ENCODE data around the gene MRPS26. TPM values are rescaled to one million over a fixed set of nuclear protein-coding genes. Genes with fewer than 3 reads are reported as not detected.
"Not testable (repeated sequence)": the region's sequence is repeated elsewhere in the genome, so short reads cannot be mapped to it uniquely, and the experiment has no call there.

Gene MRPS26
- total RNA-seq, 1 donor from 2014 or later, result 52.3 TPM

GRCh38 chr20:3059489-3059888, 13.6 kb downstream of the MRPS26 start:
- Histone ChIP-seq H3K4me1 (no peaks in the 10 kb centered on the region), H3K36me3 (no peaks in the 10 kb centered on the region), H3K9me3 (no peaks in the 10 kb centered on the region), H3K4me3 (no peak overlapping the region), H3K27ac (no peak overlapping the region), H3K27me3 (no peaks in the 10 kb centered on the region)
- intact Hi-C loops (cut with DNase I), result loop anchor here (10.0 kb wide), 1 partner anchor 55 kb away; no protein-coding TSS in a partner anchor
- DNase-seq (ENCODE audit: extremely low spot score in 2 of 2), result no peak
- TF ChIP-seq CTCF (IDR thresholded peaks at IDR 0.05), result no peak
- no peak for TF ChIP-seq POLR2AphosphoS5 (IDR thresholded peaks at IDR 0.05; ENCODE audit: insufficient read depth in 1 of 2, low read depth in 1 of 2)
- no peak for TF ChIP-seq POLR2A (IDR thresholded peaks at IDR 0.05)

GRCh38 chr20:3064119-3064518, 18.3 kb downstream of the MRPS26 start:
- H3K4me3 ChIP-seq; H3K27ac ChIP-seq; H3K9me3 ChIP-seq; H3K27me3 ChIP-seq; intact Hi-C loops (cut with DNase I); H3K36me3 ChIP-seq; DNase-seq (ENCODE audit: extremely low spot score in 2 of 2): not testable (repeated sequence)
- H3K4me1 ChIP-seq, result peaks cover 30% of the 10 kb centered on the region

GRCh38 chr20:3067139-3068014, 21.5 kb downstream of the MRPS26 start:
- Histone ChIP-seq H3K27ac (peak overlapping the region; percentile 80), H3K27me3 (no peaks in the 10 kb centered on the region), H3K36me3 (no peaks in the 10 kb centered on the region), H3K9me3 (no peaks in the 10 kb centered on the region), H3K4me3 (no peak overlapping the region), H3K4me1 (peaks cover 50% of the 10 kb centered on the region)
- intact Hi-C loops (cut with DNase I), result no loop called here
- TF ChIP-seq POLR2A (IDR thresholded peaks at IDR 0.05) (no peak), POLR2AphosphoS5 (IDR thresholded peaks at IDR 0.05; ENCODE audit: insufficient read depth in 1 of 2, low read depth in 1 of 2) (no peak), CTCF (IDR thresholded peaks at IDR 0.05) (no peak)
- no peak for DNase-seq (ENCODE audit: extremely low spot score in 2 of 2)

- intact Hi-C loops (cut with DNase I), result no loop called here
- H3K4me3 ChIP-seq, result no peak overlapping the region
These were observed 22.2 kb downstream of the MRPS26 start for GRCh38 chr20:3068075-3068474.

More at GRCh38 chr20:3068075-3068474, 22.2 kb downstream of the MRPS26 start:
- TF ChIP-seq POLR2A (IDR thresholded peaks at IDR 0.05), result no peak
- no peak for TF ChIP-seq CTCF (IDR thresholded peaks at IDR 0.05)
- TF ChIP-seq POLR2AphosphoS5 (IDR thresholded peaks at IDR 0.05; ENCODE audit: insufficient read depth in 1 of 2, low read depth in 1 of 2), result no peak
- Histone ChIP-seq H3K36me3 (no peaks in the 10 kb centered on the region), H3K4me1 (peaks cover 51% of the 10 kb centered on the region), H3K27me3 (no peaks in the 10 kb centered on the region), H3K27ac (peak overlapping the region; percentile 80), H3K9me3 (no peaks in the 10 kb centered on the region)
- DNase-seq (ENCODE audit: extremely low spot score in 2 of 2), result no peak
